ENCODE results near the gene AMPD3.

- TF ChIP-seq CTCF (IDR thresholded peaks at IDR 0.05) = no peak
- TF ChIP-seq EZH2 (IDR thresholded peaks at IDR 0.05; ENCODE audit: borderline replicate concordance, insufficient read depth, low read depth, low read length, poor library complexity, severe bottlenecking) = no peak
These were observed 1.8 kb upstream of the AMPD3 start for GRCh38 chr11:10453261-10453660.
